HG02840 (cell line): ENCODE results near the gene SPTLC2.

Source experiments
- ATAC-seq: cut with Tn5 transposase; IDR thresholded peaks from one replicate; pipeline ENCODE4 v1.9.1; 2021; ENCODE audit warnings: mild to moderate bottlenecking, moderate library complexity, moderate number of reproducible peaks; ENCODE audit not compliant: unreplicated experiment, low FRiP score

The SPTLC2 gene

DNA sequence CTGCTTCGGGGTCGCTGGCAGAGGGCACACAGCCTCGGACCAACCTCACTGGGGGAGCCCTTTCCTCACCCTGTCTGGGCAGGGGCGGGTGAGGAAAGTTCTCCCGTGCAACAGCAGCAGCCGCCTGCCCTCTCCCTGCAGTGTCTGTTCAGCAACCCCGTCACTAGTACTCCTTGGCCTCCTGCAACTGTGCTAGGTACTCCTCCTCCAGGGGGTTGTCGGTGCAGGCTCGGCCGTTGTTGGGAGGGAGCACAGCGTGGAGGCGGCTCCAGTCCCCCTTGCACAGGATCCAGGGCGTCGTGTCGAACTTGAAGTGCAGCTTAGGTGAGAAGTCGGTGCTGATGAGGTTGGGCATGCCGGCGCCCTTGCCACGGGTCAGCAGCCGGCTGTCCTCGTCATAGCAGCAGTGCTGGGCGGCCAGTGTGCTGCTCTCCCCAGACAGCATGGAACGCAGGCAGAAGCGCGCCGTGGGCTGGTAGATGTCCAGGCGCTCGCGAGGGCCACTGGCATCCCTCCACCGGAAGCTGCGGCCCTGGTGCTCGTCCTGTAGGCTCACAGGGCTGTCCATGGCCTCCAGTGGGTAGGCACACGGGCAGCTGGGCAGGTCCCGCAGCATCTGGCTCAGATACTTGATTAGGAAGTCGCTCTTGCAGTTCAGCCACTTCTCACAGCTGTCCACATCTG, 140.9 kb downstream of the SPTLC2 start:
- ATAC-seq = no peak

GRCh38 chr14:77474479-77475177, 141.8 kb downstream of the SPTLC2 start:
- ATAC-seq = no peak

GRCh38 chr14:77473921-77474320, 142.5 kb downstream of the SPTLC2 start:
- no peak for ATAC-seq

- no peak for ATAC-seq
Observed at GRCh38 chr14:77470224-77470870, 146.1 kb downstream of the SPTLC2 start.

- ATAC-seq = no peak
Observed at GRCh38 chr14:77469539-77469938, 146.9 kb downstream of the SPTLC2 start.

- ATAC-seq = no peak
Observed at GRCh38 chr14:77469067-77469505, 147.4 kb downstream of the SPTLC2 start.

GRCh38 chr14:77467801-77468200, 148.6 kb downstream of the SPTLC2 start:
- ATAC-seq = no peak

GRCh38 chr14:77459072-77459723, 157.2 kb downstream of the SPTLC2 start:
- ATAC-seq = no peak

DNA sequence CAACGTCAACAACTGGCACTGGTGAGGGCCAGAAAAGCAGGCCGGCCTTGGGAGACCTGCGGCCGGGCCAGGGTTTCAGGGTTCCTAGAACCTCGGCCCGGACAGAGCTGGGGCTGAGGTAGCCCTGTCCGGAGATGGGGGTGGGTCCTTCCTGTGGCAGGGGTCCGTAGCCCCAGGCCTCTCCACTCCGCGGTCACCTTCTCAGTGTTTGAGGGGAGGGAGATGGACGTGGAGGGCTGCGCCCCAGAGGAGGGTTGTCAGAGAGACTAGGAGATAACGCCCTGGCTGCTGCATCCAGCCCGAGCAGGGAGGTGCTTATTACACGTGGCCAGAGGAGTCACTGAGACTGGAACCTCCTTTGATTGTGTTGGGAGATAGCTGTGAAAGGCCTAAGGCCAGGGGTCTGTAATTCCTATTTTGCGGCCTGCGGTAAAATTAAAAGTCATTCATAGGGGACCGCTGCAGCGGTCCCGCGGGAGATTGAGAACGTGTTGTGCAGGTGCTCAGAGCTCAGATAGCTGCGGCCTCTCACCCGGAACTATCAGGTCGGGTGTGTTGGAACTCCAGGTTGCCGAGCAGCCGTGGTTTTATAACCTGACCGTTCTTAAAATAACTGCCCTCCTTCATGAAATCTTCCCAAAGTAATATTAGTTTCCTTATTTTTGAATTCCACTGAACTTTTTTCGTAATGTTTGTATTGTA, 158.0 kb downstream of the SPTLC2 start:
- ATAC-seq = peak; percentile 15

- peak; percentile 89 for ATAC-seq
Observed at GRCh38 chr14:77457522-77458248, 158.8 kb downstream of the SPTLC2 start, which contains the start of the genes AHSA1 and VIPAS39. Gene AHSA1, plus strand, starts transcription at chr14:77458093. Its CDS starts 97 bp downstream, at chr14:77458190. Gene VIPAS39, minus strand, starts transcription at chr14:77457601. Its CDS starts 3,499 bp downstream, at chr14:77454102.

DNA sequence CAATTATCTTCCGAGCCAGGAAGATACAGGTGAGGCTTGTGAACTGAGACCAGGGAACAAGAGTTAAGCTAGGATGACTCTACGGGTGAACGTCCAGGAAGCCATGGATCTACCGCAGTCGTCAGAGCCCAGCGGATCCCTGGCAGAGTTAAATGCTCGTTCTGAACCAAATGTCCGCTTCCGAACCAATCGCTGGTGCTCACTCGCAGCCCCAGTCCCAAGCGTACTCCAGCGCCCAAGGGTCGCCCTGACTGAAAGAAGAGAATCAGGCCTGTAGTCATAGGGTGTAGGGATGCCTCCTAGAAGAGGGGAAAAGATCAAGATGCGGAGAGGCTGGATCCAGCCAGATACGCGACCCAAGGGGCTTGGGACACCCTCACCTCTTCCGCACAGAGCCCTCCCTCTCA, 159.3 kb downstream of the SPTLC2 start:
- ATAC-seq = peak; percentile 20
